GM19455 (cell line): ENCODE data around the gene SLC8A2.

Source experiments
- ATAC-seq: cut with Tn5 transposase; IDR thresholded peaks from one replicate; pipeline ENCODE4 v1.9.1; 2021; ENCODE audit not compliant: unreplicated experiment

Gene SLC8A2

DNA sequence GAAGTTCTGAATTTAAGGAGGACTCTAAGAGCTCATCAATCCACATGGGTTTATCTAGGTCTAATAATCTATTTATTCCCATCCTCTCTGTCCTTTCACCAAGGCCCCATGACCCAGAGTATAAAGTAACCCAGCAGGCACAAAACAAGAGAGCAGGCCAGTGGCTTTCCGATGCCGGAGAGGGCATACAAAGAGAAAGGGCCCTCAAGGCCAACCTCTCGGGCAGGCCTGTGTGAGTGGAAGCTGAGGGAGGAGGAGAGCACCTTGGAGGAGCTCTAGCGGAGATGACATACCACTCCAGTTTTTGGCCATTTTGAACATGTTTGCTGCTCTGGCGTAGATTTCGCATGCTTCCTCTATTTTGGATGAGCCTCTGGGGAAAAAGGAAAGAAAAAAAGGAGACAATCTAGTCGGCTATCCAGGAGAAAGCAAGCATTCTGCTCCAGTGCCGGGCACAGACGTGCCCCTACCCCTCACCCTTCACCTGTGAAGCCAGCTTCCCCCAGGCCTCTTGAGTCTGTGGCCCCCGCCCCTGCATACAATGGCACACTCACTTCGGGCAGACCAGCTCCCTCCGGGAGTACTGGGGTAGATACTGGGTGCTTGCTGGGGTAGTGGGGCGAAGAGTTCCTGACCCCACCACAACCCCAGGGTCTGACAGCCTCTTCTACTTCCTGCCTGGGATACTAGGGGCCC, 31.6 kb upstream of the SLC8A2 start:
- no peak for ATAC-seq

DNA sequence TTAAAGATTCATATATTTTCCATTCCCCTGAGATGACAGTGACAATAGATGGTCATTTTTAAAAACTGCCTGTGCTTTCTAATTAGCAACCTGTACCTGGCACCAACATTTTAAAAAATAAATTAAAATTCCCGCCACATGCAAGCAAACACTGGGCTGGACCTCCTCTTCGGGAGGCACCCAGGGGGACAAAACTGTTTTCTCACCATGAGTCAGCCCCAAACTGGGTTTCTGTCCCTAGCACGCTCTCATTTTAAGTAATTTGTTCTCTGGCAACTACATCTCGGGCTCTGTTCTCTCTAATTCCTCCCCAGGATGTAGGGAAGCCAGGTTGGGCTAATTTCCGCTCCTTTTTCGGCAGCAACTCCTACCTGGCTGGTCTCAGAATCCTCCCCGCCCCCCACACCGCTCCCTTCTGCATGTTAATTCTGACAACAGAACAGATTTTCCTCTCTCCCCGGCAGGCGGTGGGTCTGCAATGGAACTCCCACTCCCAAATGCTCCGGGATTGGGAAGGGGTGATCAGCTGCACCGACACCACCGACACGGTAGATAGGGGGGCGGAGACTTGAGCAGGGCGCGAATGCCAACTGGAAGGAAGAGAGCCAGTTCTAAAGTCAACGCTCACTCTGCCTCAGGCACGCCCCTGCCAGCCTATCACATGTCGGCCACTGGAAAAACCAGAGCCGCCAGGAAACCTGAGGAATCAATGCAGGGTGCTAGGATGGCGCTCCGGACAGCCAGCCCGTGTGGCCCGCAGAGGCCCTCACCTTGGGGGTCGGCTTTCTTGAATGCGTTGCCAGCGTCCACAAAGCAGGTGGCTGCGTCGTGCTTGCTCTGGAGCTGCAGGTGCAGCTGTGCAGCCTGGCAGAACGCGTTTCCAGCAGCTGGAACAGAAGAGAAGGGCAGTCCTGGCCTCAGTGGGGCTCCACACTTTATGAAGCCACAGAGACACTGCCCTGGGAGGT, 28.5 kb upstream of the SLC8A2 start:
- no peak for ATAC-seq

DNA sequence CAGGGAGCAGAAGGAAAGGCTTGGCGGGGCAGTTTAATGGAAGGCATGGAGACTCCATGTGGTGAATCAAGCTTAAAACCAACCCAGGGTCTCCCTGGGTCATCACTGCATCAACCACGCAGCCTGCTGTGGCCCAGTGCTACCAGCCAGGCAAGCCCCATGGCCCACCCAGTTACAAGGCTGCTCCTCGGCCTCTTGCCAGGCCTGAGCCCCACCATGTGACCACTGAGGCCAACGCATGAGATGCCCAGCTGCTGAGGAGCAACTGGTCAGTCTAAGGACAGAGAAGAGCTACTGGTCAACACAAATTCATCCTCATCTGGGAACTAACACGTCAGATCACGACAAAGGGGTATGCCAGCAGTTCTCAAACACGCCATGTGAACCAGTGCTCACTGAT, 27.7 kb upstream of the SLC8A2 start:
- ATAC-seq: no peak

DNA sequence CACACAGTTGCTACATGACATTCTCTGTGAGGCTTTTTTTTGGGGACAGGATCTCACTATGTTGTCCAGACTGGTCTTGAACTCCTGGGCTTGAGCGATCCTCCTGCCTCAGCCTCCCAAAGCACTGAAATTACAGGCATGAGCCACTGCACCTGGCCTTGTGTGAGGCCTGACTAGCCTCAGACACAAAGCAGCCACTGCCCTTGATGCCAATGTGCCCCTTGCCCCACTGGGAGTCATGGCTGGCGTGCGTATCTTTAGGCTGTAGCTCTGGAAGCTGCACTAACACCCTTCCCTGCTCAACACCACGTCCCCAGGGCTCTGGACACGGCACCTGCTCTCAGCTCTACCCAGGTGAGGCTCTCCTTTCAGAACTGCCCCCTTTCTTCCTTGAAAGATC, 26.9 kb upstream of the SLC8A2 start:
- no peak for ATAC-seq

DNA sequence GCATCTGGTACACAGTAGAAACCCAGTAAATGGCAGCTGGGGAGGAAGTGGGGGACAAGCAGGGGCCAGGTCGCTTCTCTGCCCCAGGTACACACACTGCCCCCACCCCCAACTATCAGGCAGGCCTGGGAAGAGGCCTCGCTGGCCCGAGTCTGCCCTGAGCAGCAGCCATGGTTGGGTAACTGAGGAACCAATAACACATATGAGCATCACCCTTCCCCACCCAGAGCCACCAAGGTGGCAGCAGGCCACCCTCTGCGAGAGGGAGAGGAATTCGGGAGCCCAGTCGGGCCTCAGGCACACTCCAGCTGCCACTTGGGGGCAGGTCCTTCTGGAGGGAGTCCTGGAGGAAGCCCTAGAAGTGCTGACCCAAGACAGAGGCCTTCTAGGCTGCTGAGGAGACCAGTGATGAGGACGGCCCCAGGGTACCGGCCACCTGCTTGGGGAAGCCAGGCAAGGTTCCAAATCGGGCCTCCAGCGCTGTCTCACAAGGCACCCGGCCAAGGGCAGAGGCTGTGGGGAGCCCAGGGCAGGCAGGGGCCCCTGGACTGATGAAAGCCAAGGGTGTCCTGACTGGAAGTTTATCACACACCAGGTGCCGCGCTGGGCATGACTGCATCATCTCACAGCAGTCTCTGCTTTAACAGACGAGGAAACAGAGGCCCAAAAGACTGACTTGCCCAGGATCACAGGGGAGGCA, 26.3 kb upstream of the SLC8A2 start:
- ATAC-seq: no peak

DNA sequence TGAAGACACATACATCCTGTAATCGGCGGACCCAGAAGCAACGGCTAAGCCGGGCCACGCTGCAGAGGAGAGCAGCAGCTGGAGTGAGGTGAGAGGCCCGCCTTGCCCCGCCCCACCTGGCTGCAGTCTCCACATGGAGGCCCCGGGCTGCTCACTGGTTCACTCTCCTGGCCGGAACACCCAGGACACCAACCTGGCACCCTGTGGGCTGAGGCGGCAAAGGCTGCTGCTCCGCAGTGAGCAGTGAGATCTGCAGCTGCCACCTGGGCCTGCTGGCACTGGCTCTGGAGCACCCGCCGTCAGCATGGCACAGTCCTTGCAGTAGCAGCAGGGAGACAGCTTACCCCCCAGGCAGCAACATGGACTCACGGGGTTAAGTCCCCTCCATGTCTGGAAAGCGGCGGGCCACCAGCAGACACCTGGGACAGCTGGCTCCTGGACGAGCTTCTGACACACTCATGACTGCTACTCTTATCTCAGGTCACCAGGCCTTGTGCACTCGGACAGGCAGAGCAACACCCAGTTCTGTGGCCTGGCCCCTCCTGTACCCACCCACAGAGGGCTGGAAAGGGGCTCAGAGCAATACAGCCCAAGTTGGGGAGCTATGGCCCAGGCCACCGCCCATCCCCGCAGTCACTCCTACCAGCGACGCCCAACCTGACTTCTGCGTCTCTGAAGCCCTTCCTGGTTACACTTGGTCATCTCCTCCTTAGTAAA, 25.5 kb upstream of the SLC8A2 start:
- no peak for ATAC-seq

DNA sequence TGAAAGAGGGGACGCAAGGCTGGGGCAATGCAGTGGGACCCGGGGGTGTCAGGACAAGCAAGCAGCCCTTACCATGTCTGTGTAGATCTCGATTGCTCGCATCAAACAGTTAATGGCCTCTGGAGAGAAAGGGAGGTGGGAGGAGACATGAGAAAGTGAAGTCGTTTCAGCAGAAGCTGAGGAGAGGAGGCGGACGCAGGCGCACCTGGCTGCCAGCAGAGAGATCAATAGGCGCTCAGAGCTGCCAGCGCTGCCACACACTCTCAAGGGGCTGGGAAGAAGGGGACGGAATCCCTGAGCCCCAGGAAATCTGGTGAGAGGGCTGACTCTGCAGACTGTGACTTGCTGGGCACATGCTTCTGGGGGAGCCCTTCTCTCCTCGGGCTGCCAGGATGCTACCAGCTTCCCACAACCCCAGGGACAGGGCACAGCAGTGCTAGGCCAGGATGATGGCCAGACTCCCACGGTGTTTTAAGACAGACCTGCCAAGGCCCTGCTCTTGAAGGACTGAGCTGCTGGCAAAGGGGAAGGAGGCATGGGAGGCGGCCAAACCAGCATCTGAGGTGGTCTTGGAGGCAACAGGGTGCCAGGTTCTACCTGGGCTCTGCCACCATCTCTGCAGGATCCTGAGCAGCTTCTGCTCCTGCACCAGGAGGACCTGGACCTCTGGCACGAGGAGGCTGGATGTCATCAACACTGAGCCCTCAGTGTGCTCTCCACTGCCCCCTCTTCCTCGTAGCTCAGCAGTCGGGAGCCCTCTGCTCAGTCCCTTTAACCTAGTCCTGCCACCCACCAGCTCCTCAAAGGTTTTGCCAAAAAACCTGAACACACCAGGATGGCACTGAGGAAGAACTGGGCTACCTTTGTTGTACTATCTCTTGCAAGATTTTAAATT, 24.0 kb upstream of the SLC8A2 start:
- ATAC-seq: no peak

DNA sequence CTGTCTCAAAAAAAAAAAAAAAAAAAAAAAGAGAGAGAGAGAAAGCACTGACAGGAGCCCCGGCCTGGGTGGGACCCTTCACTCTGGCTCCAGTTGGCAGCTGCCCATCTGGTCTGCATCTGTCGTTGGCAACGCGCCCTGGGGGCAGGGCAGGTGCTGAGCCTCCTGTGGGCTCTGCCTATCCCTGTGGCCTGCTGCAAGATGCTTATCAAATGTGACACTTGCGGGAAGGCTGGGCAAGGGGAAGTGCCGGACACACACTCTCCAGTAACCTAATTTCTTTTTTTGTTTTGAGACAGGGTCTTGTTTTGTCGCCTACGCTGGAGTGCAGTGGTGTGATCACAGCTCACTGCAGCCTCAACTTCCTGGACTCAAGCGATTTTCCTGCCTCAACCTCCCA, 23.0 kb upstream of the SLC8A2 start:
- ATAC-seq: no peak

DNA sequence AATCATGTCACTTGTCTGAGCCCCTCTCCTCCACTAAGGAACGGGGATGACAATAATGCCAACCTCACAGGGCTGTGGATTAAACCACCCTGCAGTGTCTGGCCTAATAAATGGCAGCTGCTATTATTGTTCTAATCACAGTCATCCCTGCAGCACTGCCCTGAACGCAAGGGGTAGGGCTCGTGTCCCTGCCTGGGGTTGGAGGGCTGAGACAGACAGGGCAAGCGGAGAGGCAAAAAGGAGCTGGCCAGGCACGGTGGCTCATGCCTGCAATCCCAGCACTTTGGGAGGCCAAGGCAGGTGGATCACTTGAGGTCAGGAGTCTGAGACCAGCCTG, 22.5 kb upstream of the SLC8A2 start:
- ATAC-seq: no peak

DNA sequence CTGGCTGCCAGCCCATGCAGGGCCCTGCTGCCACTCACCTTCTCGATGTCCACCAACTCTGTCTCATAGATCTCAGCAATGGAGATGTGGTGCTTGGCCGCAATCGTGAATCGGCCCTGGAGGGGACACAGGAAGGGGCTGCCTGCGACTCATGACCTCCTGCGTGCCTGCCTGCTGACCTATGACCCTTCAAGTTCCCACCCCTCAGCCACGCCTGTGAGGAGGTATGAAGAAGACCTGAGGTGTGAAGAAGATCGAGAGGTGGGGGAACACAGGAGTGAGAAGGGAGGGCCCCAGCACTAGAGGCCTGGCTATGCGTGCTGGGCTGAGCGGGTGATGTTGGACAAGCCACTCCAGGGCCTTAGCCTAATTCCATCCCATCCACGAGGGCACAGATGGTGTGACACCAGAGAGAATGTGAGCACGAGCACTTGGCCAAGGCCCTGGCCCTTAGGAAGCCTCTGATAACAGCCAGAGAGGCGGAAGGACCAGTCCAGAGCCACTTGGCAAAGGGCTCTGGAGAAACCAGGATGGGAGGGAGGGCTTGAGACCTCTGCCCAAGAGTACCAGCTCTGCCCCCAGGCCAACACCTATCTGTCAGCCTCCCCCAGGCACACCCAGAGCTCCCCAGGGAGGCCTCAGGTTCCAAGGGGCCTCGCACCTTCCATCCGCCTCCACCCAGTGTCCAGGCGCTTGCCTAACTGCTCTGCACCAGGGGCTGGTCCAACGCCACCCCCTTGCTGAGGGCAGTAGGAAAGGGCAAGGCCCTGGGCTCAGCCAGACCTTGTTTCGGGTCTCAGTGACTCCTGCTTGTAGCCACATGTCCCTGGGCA, 21.9 kb upstream of the SLC8A2 start:
- no peak for ATAC-seq

DNA sequence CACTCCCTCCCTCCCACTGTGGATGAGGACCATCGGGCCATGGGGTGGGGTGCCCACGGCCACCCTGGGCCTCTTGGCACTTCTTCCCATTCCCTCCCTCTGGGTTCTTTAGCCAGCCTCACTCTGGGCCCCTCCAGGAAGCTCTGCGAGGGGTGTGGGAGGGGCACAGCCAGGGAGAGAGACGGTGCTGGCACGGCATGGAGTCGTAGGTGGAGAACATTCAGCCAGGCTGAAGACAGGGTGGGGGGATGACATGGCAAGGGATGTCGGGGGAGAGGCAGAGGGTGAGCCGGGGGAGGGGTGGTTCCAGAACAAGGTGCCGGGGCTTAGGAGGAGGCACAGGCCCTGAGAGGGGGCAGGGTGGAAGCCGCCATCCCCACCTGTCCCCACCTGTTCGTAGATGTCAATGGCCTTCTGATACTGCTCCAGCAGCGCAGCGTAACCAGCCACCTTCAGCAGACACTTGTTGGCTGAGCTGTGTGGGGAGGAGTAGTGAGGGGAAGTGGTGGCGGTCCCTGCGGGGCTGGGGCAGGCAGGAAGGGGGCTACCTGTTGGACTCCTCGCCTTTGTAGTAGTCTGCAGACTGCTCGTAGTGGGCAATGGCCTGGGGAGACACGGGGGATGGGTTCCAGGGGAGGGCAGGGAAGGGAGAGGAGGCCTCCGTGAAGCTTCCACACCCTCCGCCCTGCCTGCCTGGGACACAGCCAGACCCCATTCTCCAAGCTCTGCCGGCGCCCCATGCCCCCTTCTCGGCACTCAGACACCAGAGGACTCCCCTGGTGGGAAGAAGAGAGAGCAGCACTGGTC, 21.1 kb upstream of the SLC8A2 start:
- ATAC-seq: no peak

DNA sequence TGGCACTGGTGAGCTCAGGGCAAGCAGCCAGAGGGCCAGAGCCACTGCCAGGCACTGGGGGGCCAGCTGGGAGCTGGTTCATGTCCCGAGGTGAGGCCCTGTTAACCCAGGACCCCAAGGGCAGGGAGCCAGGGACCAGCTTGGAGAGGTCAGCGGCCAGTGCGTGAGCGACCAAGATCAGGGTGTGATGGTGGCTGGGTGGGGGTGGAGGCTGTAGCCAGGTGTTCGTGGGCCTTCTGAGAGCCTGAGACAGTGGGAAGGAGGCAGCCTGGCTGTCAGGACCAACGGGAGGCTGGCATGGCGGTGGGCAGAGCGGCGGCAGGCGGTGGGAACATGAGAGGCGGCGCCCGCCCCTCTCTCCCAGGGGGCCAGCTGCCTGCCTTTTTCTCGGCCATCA, 20.4 kb upstream of the SLC8A2 start:
- no peak for ATAC-seq

DNA sequence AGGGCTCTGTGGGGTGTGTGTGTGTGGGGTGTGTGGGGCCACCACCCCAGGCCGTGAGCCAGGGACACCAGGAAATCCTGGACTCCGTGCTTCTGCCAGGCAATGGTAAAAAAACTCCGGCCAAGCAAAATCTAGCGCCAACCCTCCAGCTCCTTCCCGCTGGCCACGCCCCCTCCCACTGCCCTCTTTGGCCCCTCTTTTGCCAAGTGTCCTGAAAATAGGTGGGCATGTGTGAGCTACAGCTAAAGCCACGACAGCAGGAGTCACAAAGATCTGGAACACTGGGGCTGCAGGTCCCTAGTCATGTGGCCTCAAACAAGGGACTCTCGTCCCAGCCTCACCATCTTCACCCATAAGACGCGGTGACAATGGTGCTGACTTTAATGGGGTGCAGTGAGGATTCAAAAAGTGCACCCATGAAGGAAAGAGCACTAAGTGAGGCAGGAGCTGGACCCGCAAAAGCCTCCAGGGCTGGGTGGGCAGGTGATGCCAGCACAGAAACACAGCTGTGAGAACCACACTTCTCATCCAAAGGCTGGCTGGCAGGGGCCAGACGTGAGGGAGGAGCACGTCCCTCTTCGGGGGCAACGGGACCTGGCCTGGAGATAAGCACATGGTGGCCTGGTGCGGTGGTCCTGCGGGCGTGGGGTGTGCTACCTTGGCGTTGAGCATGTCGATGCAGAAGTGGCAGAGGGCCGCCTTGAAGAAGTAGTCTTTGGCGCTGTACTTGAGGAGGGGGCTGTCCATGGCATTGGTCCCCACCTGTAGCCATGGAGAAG, 19.9 kb upstream of the SLC8A2 start:
- ATAC-seq: no peak

DNA sequence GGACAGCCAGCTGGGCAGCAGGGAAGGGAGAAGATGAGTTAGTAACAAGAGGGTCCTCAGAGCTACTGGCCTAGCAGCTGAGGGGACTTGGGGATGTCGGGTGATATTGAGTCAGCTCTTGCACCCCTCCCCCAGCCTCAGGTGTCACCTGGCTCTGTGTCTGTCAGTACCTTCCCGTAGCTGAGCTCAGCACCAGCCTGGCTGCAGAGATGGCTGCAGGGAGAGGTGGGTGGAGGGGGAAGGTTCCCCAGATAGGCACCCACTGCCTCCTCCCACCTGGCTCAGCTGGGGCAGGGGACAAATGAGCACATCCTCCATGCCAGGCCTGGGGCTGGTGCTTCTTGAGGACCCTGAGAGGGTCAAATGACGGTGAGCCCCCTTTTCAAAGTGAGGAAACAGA, 19.2 kb upstream of the SLC8A2 start:
- no peak for ATAC-seq

DNA sequence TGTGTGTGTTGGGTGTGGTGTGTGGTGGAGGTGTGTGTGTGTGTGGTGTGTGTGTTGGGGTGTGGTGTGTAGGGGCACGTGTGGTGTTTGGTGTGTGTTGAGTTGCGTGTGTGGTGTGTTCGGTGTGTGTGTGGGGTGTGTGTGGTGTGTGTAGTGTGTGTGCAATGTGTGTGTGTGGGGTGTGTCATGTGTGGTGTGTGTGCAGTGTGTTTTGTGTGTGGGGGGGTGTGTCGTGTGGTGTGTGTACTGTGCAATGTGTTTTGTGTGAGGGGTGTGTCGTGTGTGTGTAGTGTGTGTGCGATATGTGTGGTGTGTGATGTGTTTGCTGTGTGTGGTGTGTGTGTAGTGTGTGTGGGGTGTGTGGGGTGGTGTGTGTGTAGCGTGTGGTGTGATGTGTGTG, 18.3 kb upstream of the SLC8A2 start:
- no peak for ATAC-seq

DNA sequence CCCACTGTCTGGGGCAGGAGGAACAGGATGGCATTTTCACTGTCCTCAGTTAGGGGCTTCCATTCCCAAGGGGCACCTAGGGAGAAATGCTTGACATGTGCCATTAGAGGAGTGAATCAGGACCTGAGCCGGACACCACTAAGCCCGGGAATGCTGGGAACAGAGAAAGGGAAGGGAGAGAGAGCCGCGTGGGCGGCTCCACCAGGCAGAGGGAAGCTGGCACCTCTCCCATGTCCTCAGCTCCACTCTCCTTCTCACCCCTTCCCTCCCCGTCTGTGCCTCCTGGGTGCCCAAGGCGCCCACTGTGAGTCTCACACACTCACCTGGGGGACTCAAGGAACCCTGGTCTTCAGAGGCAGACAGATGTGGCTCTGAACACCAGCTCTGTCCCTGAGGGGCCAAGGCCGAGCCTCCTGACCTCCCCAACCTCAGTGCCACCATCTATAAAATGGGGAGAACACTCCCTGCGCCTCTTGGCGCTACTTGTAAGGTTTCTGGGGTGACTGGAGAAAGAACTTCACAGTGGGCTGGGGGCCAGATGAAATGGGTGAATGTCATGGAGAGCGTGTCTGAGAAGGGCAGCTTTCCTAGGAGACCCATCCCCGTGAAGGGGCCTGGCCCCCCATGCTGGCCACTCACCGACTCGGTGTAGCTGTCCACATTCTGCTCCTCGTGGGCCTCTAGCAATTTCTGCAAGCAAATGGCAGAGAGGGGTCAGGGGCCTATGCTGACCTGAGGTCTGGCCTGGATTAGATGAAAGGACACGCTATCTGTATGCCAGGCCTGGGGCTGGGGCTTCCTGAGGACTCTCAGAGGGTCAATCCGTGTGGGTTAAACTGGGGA, 17.6 kb upstream of the SLC8A2 start:
- ATAC-seq: no peak
